HEK293T (cell line): ENCODE data around the gene FTO.

Source experiments
- BHLHE40 ChIP-seq: fragments of 450-650 bp; IDR thresholded peaks from 2 replicates; pipeline ENCODE4 v1.6.1; 2016; ENCODE audit warnings: mild to moderate bottlenecking, moderate library complexity, borderline replicate concordance
- FOXK2 ChIP-seq: fragments of 450-650 bp; IDR thresholded peaks from 2 replicates; pipeline ENCODE4 v1.6.1; 2016; ENCODE audit warnings: mild to moderate bottlenecking
- L3MBTL2 ChIP-seq: fragments of 450-650 bp; conservative IDR thresholded peaks from 2 replicates; pipeline ENCODE4 v1.6.1; 2016; ENCODE audit warnings: mild to moderate bottlenecking
- NFRKB ChIP-seq: fragments of 450-650 bp; IDR thresholded peaks from 2 replicates; pipeline ENCODE4 v1.6.1; 2016; ENCODE audit warnings: mild to moderate bottlenecking, moderate library complexity
- SP1 ChIP-seq: fragments of 450-650 bp; IDR thresholded peaks from 2 replicates; pipeline ENCODE4 v1.6.1; 2017

DNA sequence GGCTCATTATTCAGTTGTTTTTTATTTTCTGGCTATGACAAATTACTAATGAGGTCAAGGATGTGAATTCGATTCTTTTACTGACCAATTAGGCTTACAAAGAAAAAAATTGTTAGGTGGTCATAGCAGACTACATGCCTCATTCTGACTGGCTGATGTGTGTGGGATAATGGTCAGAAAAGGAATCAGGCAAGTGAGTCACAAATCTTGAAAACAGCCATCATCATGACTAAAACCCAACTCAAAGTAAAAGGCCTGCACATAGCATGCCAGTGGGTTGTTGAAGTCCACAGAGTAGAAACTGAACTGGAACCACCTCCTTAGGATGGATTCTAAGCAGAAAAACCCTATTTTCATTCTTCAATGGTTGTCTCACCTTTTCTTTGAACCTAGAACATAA, 8.9 kb upstream of the FTO start:
- TF ChIP-seq FOXK2 (no peak), SP1 (no peak), BHLHE40 (no peak), L3MBTL2 (no peak), NFRKB (no peak)
